Smooth muscle cell (in vitro differentiated cells): ENCODE measurements around the gene SLC17A7. TPM values are rescaled to one million over a fixed set of nuclear protein-coding genes. Genes with fewer than 3 reads are reported as not detected.

Experiments
- DNase-seq: peaks from one replicate; lab custom pipeline; 2025; ENCODE audit not compliant: unreplicated experiment; lab: John Stamatoyannopoulos, UW
- H2AFZ ChIP-seq: fragments of 200-600 bp; sonication (generic); 2 replicates; pipeline ENCODE4 v1.6.0; 2016; ENCODE audit warnings: antibody characterized with exemption, low read depth, mild to moderate bottlenecking
- H3F3A ChIP-seq: fragments of 200-600 bp; sonication (generic); 2 replicates; pipeline ENCODE4 v1.6.0; 2017; ENCODE audit warnings: antibody characterized with exemption, low read depth
- H3K27ac ChIP-seq: fragments of 200-600 bp; sonication (generic); 2 replicates; pipeline ENCODE4 v1.5.1; 2016; ENCODE audit warnings: low read depth, mild to moderate bottlenecking
- H3K27me3 ChIP-seq: fragments of 200-600 bp; sonication (generic); 2 replicates; pipeline ENCODE4 v1.6.1; 2016; ENCODE audit warnings: low read depth, mild to moderate bottlenecking
- H3K36me3 ChIP-seq: fragments of 200-600 bp; sonication (generic); 2 replicates; pipeline ENCODE4 v1.5.1; 2016; ENCODE audit warnings: low read depth
- H3K4me1 ChIP-seq: fragments of 200-600 bp; sonication (generic); 2 replicates; pipeline ENCODE4 v1.5.1; 2016; ENCODE audit warnings: low read depth
- H3K4me2 ChIP-seq: fragments of 200-600 bp; sonication (generic); 2 replicates; pipeline ENCODE4 v1.6.0; 2016; ENCODE audit warnings: mild to moderate bottlenecking
- H3K4me3 ChIP-seq: fragments of 200-600 bp; sonication (generic); 2 replicates; pipeline ENCODE4 v1.5.1; 2016; ENCODE audit warnings: mild to moderate bottlenecking
- H3K79me2 ChIP-seq: fragments of 200-600 bp; sonication (generic); 2 replicates; pipeline ENCODE4 v1.6.0; 2016; ENCODE audit warnings: low read depth, mild to moderate bottlenecking
- H3K9ac ChIP-seq: fragments of 200-600 bp; sonication (generic); 2 replicates; pipeline ENCODE4 v1.6.0; 2016; ENCODE audit warnings: low read depth
- H3K9me3 ChIP-seq: fragments of 200-600 bp; sonication (generic); replicated peaks from 2 replicates; pipeline ENCODE4 v1.5.1; 2016; ENCODE audit warnings: low read depth
- H4K20me1 ChIP-seq: fragments of 200-600 bp; sonication (generic); 2 replicates; pipeline ENCODE4 v1.6.0; 2016; ENCODE audit warnings: low read depth
- WGBS: methylation state at CpG from one replicate; pipeline ENCODE4 v1.1.7; 2016; ENCODE audit warnings: low lambda C conversion rate; 5-methylcytosine and 5-hydroxymethylcytosine counted together
- polyA plus RNA-seq: library from polyadenylated mRNA; unstranded; fragments of >200 nt; fragmentation: Nextera tagmentation; extraction: Ambion mirVana; gene quantifications from 2 replicates; pipeline ENCODE4 v1.2.1, GENCODE V29; 2016
- total RNA-seq: library from RNA; depleted of rRNA; stranded (reverse); fragments of >200 nt; gene quantifications from 2 replicates; pipeline ENCODE4 v1.2.3, GENCODE V29; 2014
- TF ChIP-seq, protein P1 (sequence below): fragments of 200-600 bp; sonication (generic); IDR thresholded peaks from 2 replicates; pipeline ENCODE4 v1.5.1; 2017; ENCODE audit warnings: borderline replicate concordance, mild to moderate bottlenecking, antibody characterized with exemption; ENCODE audit not compliant: insufficient read depth, poor library complexity, severe bottlenecking

The SLC17A7 gene
- total and polyA plus RNA-seq, 2 experiments from 2014 or later = 0.04 TPM; not detected in 1

DNA sequence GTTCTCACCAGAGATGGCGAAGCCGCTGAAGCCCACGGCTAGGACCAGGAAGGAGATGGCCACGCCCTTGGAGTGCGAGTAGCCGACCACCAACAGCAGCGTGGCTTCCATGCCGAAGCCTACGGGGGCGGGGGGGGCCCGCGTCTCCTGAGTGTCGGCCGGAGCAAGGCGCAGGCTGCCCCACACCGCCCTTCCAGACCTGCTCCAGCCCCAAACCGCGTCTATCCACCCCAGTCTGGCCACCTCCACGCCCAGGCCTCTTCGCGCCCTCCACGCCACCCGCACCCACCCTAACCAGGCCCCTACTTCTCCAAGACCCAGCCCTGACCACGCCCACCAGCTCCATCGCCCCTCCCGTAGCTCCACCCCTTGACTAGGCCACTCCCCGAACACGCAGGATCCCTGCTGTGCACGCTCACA is 10.0 kb downstream of the SLC17A7 start:
- TF ChIP-seq, protein P1, sequence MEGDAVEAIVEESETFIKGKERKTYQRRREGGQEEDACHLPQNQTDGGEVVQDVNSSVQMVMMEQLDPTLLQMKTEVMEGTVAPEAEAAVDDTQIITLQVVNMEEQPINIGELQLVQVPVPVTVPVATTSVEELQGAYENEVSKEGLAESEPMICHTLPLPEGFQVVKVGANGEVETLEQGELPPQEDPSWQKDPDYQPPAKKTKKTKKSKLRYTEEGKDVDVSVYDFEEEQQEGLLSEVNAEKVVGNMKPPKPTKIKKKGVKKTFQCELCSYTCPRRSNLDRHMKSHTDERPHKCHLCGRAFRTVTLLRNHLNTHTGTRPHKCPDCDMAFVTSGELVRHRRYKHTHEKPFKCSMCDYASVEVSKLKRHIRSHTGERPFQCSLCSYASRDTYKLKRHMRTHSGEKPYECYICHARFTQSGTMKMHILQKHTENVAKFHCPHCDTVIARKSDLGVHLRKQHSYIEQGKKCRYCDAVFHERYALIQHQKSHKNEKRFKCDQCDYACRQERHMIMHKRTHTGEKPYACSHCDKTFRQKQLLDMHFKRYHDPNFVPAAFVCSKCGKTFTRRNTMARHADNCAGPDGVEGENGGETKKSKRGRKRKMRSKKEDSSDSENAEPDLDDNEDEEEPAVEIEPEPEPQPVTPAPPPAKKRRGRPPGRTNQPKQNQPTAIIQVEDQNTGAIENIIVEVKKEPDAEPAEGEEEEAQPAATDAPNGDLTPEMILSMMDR = no peak
- 89% methylated on average over 29 of the region's 29 CpGs for WGBS
- no peak overlapping the region for H3K4me3 ChIP-seq

DNA sequence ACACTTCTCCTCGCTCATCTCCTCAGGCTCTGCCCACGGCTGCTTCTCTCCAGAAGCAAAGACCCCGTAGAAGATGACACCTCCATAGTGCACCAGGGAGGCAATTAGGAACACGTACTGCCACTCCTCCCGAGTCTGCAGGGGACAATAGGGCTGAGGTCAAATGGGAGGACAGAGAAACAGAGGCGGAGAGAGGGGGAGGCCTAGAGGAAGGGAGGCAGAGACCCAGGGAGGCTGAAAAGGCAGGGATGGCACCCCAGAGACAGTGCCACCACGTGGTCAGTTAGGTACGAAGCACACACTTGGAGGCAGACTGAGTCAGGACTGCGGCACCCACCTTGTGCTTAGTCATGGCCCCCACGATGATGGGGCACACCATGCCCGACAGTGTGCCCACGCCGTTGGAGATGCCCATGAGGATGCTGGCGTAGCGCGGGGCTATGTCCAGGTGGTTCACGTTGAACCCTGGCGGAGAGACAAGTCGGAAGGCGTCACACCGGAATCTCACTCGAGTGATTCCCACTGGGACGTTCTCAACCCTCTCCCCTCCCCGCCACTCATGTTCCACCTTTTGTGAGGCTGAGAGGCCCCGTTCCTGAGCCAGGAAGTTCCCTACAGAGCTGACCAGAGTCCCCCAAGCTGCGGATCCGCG is 10.5 kb downstream of the SLC17A7 start:
- H3K4me2 ChIP-seq = no peak overlapping the region
- DNase-seq = no peak
- no peak overlapping the region for H3K27ac ChIP-seq
- H3K9ac ChIP-seq = no peak overlapping the region
- H3F3A ChIP-seq = no peaks in the 10 kb centered on the region
- no peak overlapping the region for H2AFZ ChIP-seq
- no peaks in the 10 kb centered on the region for H3K9me3 ChIP-seq
- TF ChIP-seq, protein P1 = no peak
- peaks cover 100% of the 10 kb centered on the region for H3K27me3 ChIP-seq
- no peaks in the 10 kb centered on the region for H4K20me1 ChIP-seq
- no peaks in the 10 kb centered on the region for H3K79me2 ChIP-seq
- no peaks in the 10 kb centered on the region for H3K36me3 ChIP-seq
- H3K4me1 ChIP-seq = peaks cover 6% of the 10 kb centered on the region
- 85% methylated on average over 28 of the region's 28 CpGs for WGBS
- H3K4me3 ChIP-seq = no peak overlapping the region

More for the DNA sequence above, 10.0 kb downstream of the SLC17A7 start:
- Histone ChIP-seq H3K9ac (no peak overlapping the region), H3K27ac (no peak overlapping the region), H3K27me3 (peaks cover 100% of the 10 kb centered on the region), H3K36me3 (no peaks in the 10 kb centered on the region), H3K9me3 (no peaks in the 10 kb centered on the region), H3K79me2 (no peaks in the 10 kb centered on the region), H2AFZ (no peak overlapping the region), H3K4me2 (no peak overlapping the region), H3F3A (no peaks in the 10 kb centered on the region), H4K20me1 (no peaks in the 10 kb centered on the region), H3K4me1 (peaks cover 6% of the 10 kb centered on the region)
- DNase-seq = no peak

DNA sequence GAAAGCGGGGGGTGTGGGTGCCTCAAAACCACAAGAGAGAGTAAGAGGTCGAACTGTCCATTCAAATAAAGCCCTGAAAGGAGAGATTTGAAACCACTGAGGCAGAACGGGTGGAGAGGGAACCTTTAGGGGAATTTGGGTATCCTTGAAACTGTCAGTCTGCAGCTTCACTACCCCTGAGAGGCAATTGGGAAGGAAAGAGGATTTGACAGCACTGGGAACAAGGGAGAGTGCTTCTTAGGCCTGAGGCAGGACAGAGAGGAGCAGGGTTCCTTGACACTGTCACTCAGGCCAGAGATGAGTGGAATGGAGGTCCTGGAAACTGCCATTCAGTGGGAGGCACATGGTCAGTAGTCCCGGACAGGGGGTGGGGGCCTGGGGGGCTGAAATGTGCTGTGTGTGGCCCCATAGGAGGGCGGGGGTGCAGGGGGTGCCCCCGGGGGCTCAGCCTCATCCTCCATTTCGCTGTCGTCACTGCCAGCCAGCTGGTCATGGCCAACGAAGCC is 11.1 kb downstream of the SLC17A7 start:
- H3K4me3 ChIP-seq = no peak overlapping the region
- H3K36me3 ChIP-seq = no peaks in the 10 kb centered on the region
- no peak overlapping the region for H3K9ac ChIP-seq
- H4K20me1 ChIP-seq = no peaks in the 10 kb centered on the region
- WGBS = 83% methylated on average over 7 of the region's 9 CpGs
- no peaks in the 10 kb centered on the region for H3F3A ChIP-seq
- no peaks in the 10 kb centered on the region for H3K9me3 ChIP-seq
- no peaks in the 10 kb centered on the region for H3K79me2 ChIP-seq
- H3K4me2 ChIP-seq = no peak overlapping the region
- peaks cover 100% of the 10 kb centered on the region for H3K27me3 ChIP-seq
- TF ChIP-seq, protein P1 = no peak
- no peak for DNase-seq
- H3K27ac ChIP-seq = no peak overlapping the region
- no peak overlapping the region for H2AFZ ChIP-seq
- H3K4me1 ChIP-seq = peaks cover 6% of the 10 kb centered on the region
